Brain microvascular endothelial cell (primary cell): ENCODE data around the gene KPNA1.

Source experiments
- DNase-seq: peaks from one replicate; pipeline ENCODE4 v3.0.0-alpha.2; 2020
- H3K27ac ChIP-seq: fragments of 250-450 bp; sonication (Bioruptor Pico); 2 replicates; pipeline ENCODE4 v1.5.1; 2020; ENCODE audit warnings: mild to moderate bottlenecking, moderate library complexity
- H3K27me3 ChIP-seq: fragments of 250-450 bp; sonication (Bioruptor Pico); replicated peaks from 2 replicates; pipeline ENCODE4 v1.5.1; 2020; ENCODE audit warnings: mild to moderate bottlenecking
- H3K36me3 ChIP-seq: fragments of 250-450 bp; sonication (Bioruptor Pico); replicated peaks from 2 replicates; pipeline ENCODE4 v1.5.1; 2020; ENCODE audit warnings: mild to moderate bottlenecking
- H3K4me3 ChIP-seq: 2 replicates; pipeline ENCODE4 v1.5.1; 2011; ENCODE audit warnings: low read depth, mild to moderate bottlenecking, control low read depth, low read length, moderate library complexity
- in situ Hi-C: cut with HindIII; loops from 2 replicates; pipeline ENCODE4 v1.10.0; 2017; ENCODE audit warnings: low sequenced_read_pairs, low pct_ligation_motif_present
- TF ChIP-seq, protein P1 (sequence below): IDR thresholded peaks from 2 replicates; pipeline ENCODE4 v1.5.1; 2011; ENCODE audit warnings: low read depth, mild to moderate bottlenecking, moderate library complexity, low read length, control low read depth, inconsistent platforms; ENCODE audit errors: missing control alignments

Gene KPNA1

DNA sequence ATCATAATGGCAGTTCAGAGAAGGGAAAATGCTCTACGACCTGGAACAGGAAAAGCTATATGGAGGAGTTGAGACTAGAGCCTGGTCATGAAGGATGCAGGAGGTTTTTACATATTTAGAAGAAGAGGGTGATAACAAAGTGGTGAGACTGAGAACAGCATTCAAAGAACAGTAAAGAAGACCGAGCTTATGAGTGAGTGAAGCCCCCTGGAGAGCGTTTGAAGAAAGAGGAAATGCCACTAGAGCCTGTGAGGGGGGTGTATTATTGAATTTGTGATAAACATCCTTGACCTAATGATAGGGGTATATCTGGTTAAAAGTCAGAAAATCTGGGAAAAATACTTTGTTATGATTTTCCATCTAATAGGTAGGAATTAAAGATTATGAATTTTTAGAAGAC is 45.2 kb upstream of the KPNA1 start:
- TF ChIP-seq, protein P1, sequence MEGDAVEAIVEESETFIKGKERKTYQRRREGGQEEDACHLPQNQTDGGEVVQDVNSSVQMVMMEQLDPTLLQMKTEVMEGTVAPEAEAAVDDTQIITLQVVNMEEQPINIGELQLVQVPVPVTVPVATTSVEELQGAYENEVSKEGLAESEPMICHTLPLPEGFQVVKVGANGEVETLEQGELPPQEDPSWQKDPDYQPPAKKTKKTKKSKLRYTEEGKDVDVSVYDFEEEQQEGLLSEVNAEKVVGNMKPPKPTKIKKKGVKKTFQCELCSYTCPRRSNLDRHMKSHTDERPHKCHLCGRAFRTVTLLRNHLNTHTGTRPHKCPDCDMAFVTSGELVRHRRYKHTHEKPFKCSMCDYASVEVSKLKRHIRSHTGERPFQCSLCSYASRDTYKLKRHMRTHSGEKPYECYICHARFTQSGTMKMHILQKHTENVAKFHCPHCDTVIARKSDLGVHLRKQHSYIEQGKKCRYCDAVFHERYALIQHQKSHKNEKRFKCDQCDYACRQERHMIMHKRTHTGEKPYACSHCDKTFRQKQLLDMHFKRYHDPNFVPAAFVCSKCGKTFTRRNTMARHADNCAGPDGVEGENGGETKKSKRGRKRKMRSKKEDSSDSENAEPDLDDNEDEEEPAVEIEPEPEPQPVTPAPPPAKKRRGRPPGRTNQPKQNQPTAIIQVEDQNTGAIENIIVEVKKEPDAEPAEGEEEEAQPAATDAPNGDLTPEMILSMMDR = no peak
- in situ Hi-C loops = no loop called here
- Histone ChIP-seq H3K27ac (no peak overlapping the region), H3K4me3 (no peak overlapping the region), H3K27me3 (no peaks in the 10 kb centered on the region), H3K36me3 (no peaks in the 10 kb centered on the region)
- DNase-seq = no peak

GRCh38 chr3:122558605-122559004 is 43.9 kb upstream of the KPNA1 start:
- Histone ChIP-seq H3K27ac (no peak overlapping the region), H3K36me3 (no peaks in the 10 kb centered on the region), H3K27me3 (no peaks in the 10 kb centered on the region), H3K4me3 (no peak overlapping the region)
- DNase-seq = no peak
- TF ChIP-seq, protein P1 = no peak
- in situ Hi-C loops = no loop called here

DNA sequence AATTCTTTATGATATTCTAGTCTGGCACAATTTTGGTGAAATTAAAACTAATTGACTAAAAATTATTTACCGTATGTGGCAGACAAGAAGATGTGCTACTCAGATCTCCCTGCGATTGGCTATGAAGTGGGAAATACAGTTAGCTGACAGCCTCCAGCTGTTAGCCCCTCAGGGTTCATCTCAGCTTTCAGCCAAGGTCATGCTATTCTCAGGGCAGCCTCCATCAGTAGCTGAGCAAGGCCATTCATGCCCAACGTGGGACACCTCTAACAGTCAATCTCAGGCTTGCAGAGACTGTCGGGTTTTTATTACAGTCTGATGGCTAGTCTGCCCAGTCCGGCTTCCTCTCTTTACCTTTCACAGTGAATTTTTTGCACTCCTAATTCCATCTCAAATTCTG is 42.6 kb upstream of the KPNA1 start:
- Histone ChIP-seq H3K27me3 (no peaks in the 10 kb centered on the region), H3K36me3 (no peaks in the 10 kb centered on the region), H3K4me3 (no peak overlapping the region), H3K27ac (no peak overlapping the region)
- in situ Hi-C loops = no loop called here
- TF ChIP-seq, protein P1 = no peak
- DNase-seq = no peak

DNA sequence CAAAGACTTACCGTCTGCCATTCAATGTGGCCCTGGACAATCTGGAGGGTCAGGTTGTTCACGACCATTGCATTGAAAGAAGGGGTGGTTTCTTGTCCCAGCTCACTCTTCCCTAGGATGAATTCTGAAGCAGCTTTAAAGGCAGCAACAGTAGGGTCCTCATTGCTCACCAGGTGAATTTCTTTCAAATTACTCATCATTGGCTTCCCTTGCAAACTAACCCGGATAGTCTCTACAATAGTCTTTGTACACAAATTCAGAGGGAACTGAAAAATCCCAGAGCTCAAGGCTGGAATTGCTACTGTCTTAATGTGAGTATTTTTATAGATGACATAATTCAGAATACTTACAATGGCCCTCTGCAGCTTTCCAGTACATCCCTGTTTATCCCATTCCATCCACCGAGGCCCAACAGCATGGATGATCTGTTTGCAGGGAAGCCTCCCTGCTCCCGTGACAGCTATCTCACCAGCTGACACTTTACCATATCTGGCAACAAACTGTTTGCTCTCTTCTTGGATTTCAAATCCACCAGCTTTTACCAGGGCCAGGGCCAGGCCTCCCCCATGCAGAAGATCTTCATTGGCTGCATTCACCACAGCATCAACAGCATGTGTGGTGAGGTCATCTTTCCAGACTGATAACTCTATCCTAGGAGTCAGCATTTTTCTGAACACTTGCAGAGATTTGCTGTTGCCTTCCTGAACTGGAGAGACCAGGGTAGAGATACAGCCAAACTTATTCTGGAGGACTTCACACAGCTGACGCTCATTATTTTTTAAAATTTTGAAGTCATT is 40.7 kb upstream of the KPNA1 start:
- no peaks in the 10 kb centered on the region for H3K27me3 ChIP-seq
- no peak overlapping the region for H3K4me3 ChIP-seq
- TF ChIP-seq, protein P1 = no peak
- in situ Hi-C loops = no loop called here
- H3K36me3 ChIP-seq = peaks cover 5% of the 10 kb centered on the region
- DNase-seq = peak; percentile 40
- no peak overlapping the region for H3K27ac ChIP-seq

GRCh38 chr3:122553171-122553570 is 38.4 kb upstream of the KPNA1 start:
- H3K27ac ChIP-seq = no peak overlapping the region
- peaks cover 7% of the 10 kb centered on the region for H3K36me3 ChIP-seq
- no peak overlapping the region for H3K4me3 ChIP-seq
- TF ChIP-seq, protein P1 = no peak
- no peaks in the 10 kb centered on the region for H3K27me3 ChIP-seq
- in situ Hi-C loops = no loop called here
- no peak for DNase-seq

DNA sequence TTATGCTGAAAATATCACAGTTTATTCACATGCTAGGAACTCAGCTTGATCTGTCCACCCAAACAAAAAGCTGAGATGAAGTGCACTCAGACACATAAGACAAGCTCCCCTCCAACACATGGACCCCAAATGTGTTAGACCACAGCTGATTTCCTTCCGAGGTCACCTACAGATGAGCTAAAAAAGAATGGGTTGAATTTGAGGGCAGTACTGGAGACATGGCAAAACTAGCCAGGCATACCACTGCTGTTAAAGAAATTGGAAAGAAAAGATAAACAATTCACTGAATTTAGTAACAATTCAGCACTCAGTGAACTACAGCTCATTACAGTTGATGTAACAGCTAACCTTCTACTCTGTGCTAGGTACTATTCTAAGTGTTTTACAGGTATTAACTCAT is 33.9 kb upstream of the KPNA1 start:
- DNase-seq = no peak
- H3K27me3 ChIP-seq = no peaks in the 10 kb centered on the region
- TF ChIP-seq, protein P1 = no peak
- H3K27ac ChIP-seq = no peak overlapping the region
- H3K36me3 ChIP-seq = peaks cover 10% of the 10 kb centered on the region
- no peak overlapping the region for H3K4me3 ChIP-seq
- in situ Hi-C loops = no loop called here
